Liver (tissue), 3 donors: ENCODE results near the gene FAM107A.

ENCODE experiments used
- CTCF ChIP-seq: fragments of 150-350 bp; IDR thresholded peaks from 2 replicates; pipeline ENCODE4 v1.5.1; 2017; ENCODE audit warnings: improper control_type of control experiment, low read depth, low read length; ENCODE audit not compliant: missing input control
- MAX ChIP-seq: IDR thresholded peaks from 2 replicates; pipeline ENCODE4 v1.6.1; 2016; ENCODE audit warnings: antibody characterized with exemption
- RAD21 ChIP-seq, 2 donors: IDR thresholded peaks; 2 replicates each; pipeline ENCODE4 v1.6.1; 2016; ENCODE audit warnings: antibody characterized with exemption in 2 of 2, mild to moderate bottlenecking in 2 of 2
- SP1 ChIP-seq: IDR thresholded peaks from 2 replicates; pipeline ENCODE4 v1.6.1; 2018; ENCODE audit warnings: antibody characterized with exemption, mild to moderate bottlenecking
- TAF1 ChIP-seq: conservative IDR thresholded peaks from 2 replicates; pipeline ENCODE4 v1.6.1; 2016; ENCODE audit warnings: antibody characterized with exemption, mild to moderate bottlenecking
- YY1 ChIP-seq: IDR thresholded peaks from 2 replicates; pipeline ENCODE4 v1.6.1; 2016; ENCODE audit warnings: antibody characterized with exemption, mild to moderate bottlenecking
- donor health status: healthy.
- donor health status: healthy.

- TF ChIP-seq MAX (no peak), CTCF (no peak), YY1 (no peak), SP1 (no peak), RAD21 (IDR thresholded peaks at IDR 0.05) (no peak), TAF1 (no peak)
These were observed 30.6 kb upstream of the FAM107A start for GRCh38 chr3:58607816-58608215.
